H1 (cell line): Measurements from ENCODE around the gene YIPF3. TPM values are rescaled to one million over a fixed set of nuclear protein-coding genes. Genes with fewer than 3 reads are reported as not detected.

Source experiments
- CTCF ChIA-PET: fragments of 300-600 bp; sonication (Branson Sonifier 250); formaldehyde crosslinking; loops from one replicate; lab custom pipeline; 2021; ENCODE audit not compliant: partially characterized antibody; lab: Charles Lee
- POLR2A ChIA-PET: fragments of 300-600 bp; sonication (Branson Sonifier 250); formaldehyde crosslinking; loops from one replicate; lab custom pipeline; 2021; ENCODE audit warnings: inconsistent platforms; ENCODE audit not compliant: partially characterized antibody; lab: Charles Lee
- DNase-seq, 2 experiments: peaks; one replicate each; pipeline versions ENCODE4 v3.0.0 to v3.0.0-alpha.2; 2010 to 2022; ENCODE audit warnings: low spot score in 2 of 2, low read depth in 1 of 2, mixed read lengths in 1 of 2
- FAIRE-seq: peaks from 2 replicates; lab custom pipeline; 2011; peaks lifted over from hg19 to GRCh38; lab: Jason Lieb, UNC
- H2AFZ ChIP-seq: 2 replicates; pipeline ENCODE4 v1.8.1; 2012; ENCODE audit warnings: low read length, inconsistent platforms
- H2AK5ac ChIP-seq: 2 replicates; pipeline ENCODE4 v1.6.1; 2013; ENCODE audit warnings: low read depth, low read length
- H2BK120ac ChIP-seq: replicated peaks from 2 replicates; pipeline ENCODE3; 2013; ENCODE audit warnings: low read depth, low read length, inconsistent platforms
- H2BK12ac ChIP-seq: 2 replicates; pipeline ENCODE4 v1.6.1; 2013; ENCODE audit warnings: low read depth, low read length
- H2BK15ac ChIP-seq: 2 replicates; pipeline ENCODE4 v1.6.1; 2013; ENCODE audit warnings: low read length
- H2BK20ac ChIP-seq: 2 replicates; pipeline ENCODE4 v1.6.1; 2013; ENCODE audit warnings: low read length
- H2BK5ac ChIP-seq: 2 replicates; pipeline ENCODE4 v1.6.1; 2013; ENCODE audit warnings: low read depth, low read length
- H3K14ac ChIP-seq: 2 replicates; pipeline ENCODE4 v1.6.1; 2013; ENCODE audit warnings: inconsistent platforms; ENCODE audit not compliant: insufficient read length
- H3K18ac ChIP-seq: 2 replicates; pipeline ENCODE4 v1.6.1; 2013; ENCODE audit warnings: low read length; ENCODE audit errors: extremely low read depth
- H3K23ac ChIP-seq: 2 replicates; pipeline ENCODE4 v1.6.1; 2013; ENCODE audit warnings: inconsistent platforms; ENCODE audit not compliant: insufficient read length
- H3K23me2 ChIP-seq: 2 replicates; pipeline ENCODE4 v1.6.1; 2013; ENCODE audit warnings: low read depth, low read length
- H3K27ac ChIP-seq: 2 replicates; pipeline ENCODE4 v1.6.1; 2011; ENCODE audit warnings: low read depth, low read length, inconsistent platforms
- H3K27me3 ChIP-seq, 4 experiments: replicated peaks in 1 of 4; 1 replicate in 1 of 4; 2 replicates in 3 of 4; pipeline versions ENCODE4 v1.6.1 to v1.8.1; 2011 to 2013; ENCODE audit warnings: low read length in 3 of 4, mild to moderate bottlenecking in 3 of 4, inconsistent platforms in 2 of 4, mixed read lengths in 2 of 4, moderate library complexity in 1 of 4; ENCODE audit not compliant: control insufficient read depth in 3 of 4, insufficient read depth in 3 of 4; ENCODE audit errors: extremely low read depth in 1 of 4
- H3K36me3 ChIP-seq, 4 experiments: 2 replicates each; pipeline versions ENCODE4 v1.6.1 to v1.8.1; 2011 to 2013; ENCODE audit warnings: mild to moderate bottlenecking in 4 of 4, low read length in 3 of 4, moderate library complexity in 2 of 4, control low read depth in 1 of 4, inconsistent platforms in 1 of 4; ENCODE audit not compliant: insufficient read depth in 4 of 4, control insufficient read depth in 2 of 4
- H3K4ac ChIP-seq: replicated peaks from 2 replicates; pipeline ENCODE3; 2013; ENCODE audit warnings: low read length, low read depth, mixed read lengths, inconsistent platforms; ENCODE audit not compliant: insufficient read length
- H3K4me1 ChIP-seq, 4 experiments: replicated peaks in 1 of 4; 1 replicate in 1 of 4; 2 replicates in 3 of 4; pipeline versions ENCODE4 v1.6.1 to v1.8.1; 2011 to 2013; ENCODE audit warnings: low read length in 3 of 4, inconsistent platforms in 2 of 4, mixed read lengths in 1 of 4; ENCODE audit not compliant: insufficient read depth in 4 of 4, control insufficient read depth in 3 of 4
- H3K4me2 ChIP-seq, 2 experiments: 2 replicates each; pipeline versions ENCODE4 v1.6.1 to v1.8.1; 2011 to 2013; ENCODE audit warnings: low read depth in 2 of 2, low read length in 2 of 2, control low read depth in 1 of 2, inconsistent platforms in 1 of 2, mild to moderate bottlenecking in 1 of 2; ENCODE audit not compliant: insufficient read depth in 1 of 2
- H3K4me3 ChIP-seq, 4 experiments: fragments of 200-600, 300-600 bp in 1 of 4; sonication (generic), shearing (Covaris generic), sonication (Bioruptor Twin) in 1 of 4; 2 replicates each; pipeline versions ENCODE4 v1.5.1 to v1.8.1; 2011 to 2016; ENCODE audit warnings: low read length in 4 of 4, low read depth in 3 of 4, control low read depth in 2 of 4, inconsistent platforms in 2 of 4, mild to moderate bottlenecking in 2 of 4, mixed read lengths in 1 of 4, moderate library complexity in 1 of 4; ENCODE audit not compliant: insufficient read depth in 2 of 4; ENCODE audit errors: extremely low read depth in 1 of 4
- H3K56ac ChIP-seq: replicated peaks from 2 replicates; pipeline ENCODE3; 2013; ENCODE audit warnings: low read depth, mild to moderate bottlenecking, mixed read lengths, low read length, inconsistent platforms; ENCODE audit not compliant: insufficient read length
- H3K79me1 ChIP-seq: 2 replicates; pipeline ENCODE4 v1.6.1; 2013; ENCODE audit warnings: low read depth, low read length, control low read depth
- H3K79me2 ChIP-seq, 2 experiments: 2 replicates each; pipeline versions ENCODE4 v1.6.1 to v1.8.1; 2012 to 2013; ENCODE audit warnings: low read length in 2 of 2, mild to moderate bottlenecking in 2 of 2, inconsistent platforms in 1 of 2; ENCODE audit not compliant: insufficient read depth in 2 of 2, control insufficient read depth in 1 of 2
- H3K9ac ChIP-seq, 4 experiments: replicated peaks in 1 of 4; 1 replicate in 1 of 4; 2 replicates in 3 of 4; pipeline versions ENCODE4 v1.6.1 to v1.8.1; 2011 to 2013; ENCODE audit warnings: low read depth in 3 of 4, low read length in 3 of 4, control low read depth in 2 of 4, mild to moderate bottlenecking in 2 of 4, moderate library complexity in 2 of 4, inconsistent platforms in 1 of 4; ENCODE audit errors: extremely low read depth in 1 of 4
- H3K9me3 ChIP-seq, 2 experiments: 2 replicates each; pipeline versions ENCODE4 v1.6.1 to v1.8.1; 2012 to 2013; ENCODE audit warnings: mild to moderate bottlenecking in 2 of 2, moderate library complexity in 2 of 2, control low read depth in 1 of 2, inconsistent platforms in 1 of 2, low read depth in 1 of 2, low read length in 1 of 2, mixed read lengths in 1 of 2; ENCODE audit not compliant: insufficient read depth in 2 of 2
- H4K20me1 ChIP-seq, 2 experiments: replicated peaks in 1 of 2; 2 replicates each; pipeline versions ENCODE3 to v1.8.1; 2011 to 2013; ENCODE audit warnings: inconsistent platforms in 2 of 2, low read length in 2 of 2, mild to moderate bottlenecking in 1 of 2; ENCODE audit not compliant: insufficient read depth in 2 of 2, control insufficient read depth in 1 of 2
- H4K5ac ChIP-seq: 2 replicates; pipeline ENCODE4 v1.6.1; 2013; ENCODE audit warnings: low read length, low read depth, mixed read lengths, inconsistent platforms; ENCODE audit not compliant: insufficient read length
- H4K8ac ChIP-seq: 2 replicates; pipeline ENCODE4 v1.8.0; 2013; ENCODE audit warnings: mild to moderate bottlenecking, moderate library complexity, low read length, inconsistent platforms; ENCODE audit not compliant: insufficient read depth; ENCODE audit errors: extremely low read depth
- H4K91ac ChIP-seq: replicated peaks from 2 replicates; pipeline ENCODE3; 2013; ENCODE audit warnings: low read length, mixed read lengths, inconsistent platforms; ENCODE audit not compliant: insufficient read length
- WGBS, 2 experiments: shearing (Covaris generic) in 1 of 2; methylation state at CpG; one replicate each; pipeline versions ENCODE4 v1.1.6 to v1.1.7; 2013 to 2015; ENCODE audit warnings: low lambda C conversion rate in 2 of 2, mixed read lengths in 2 of 2, inconsistent platforms in 1 of 2, low coverage in 1 of 2, missing lambda C conversion rate in 1 of 2; ENCODE audit not compliant: insufficient replicate concordance in 2 of 2, insufficient coverage in 1 of 2, insufficient read length in 1 of 2; ENCODE audit errors: extremely low coverage in 1 of 2, missing lambda C conversion rate in 1 of 2; 5-methylcytosine and 5-hydroxymethylcytosine counted together
- polyA plus RNA-seq, 7 experiments: library from polyadenylated mRNA; depleted of rRNA in 3 of 7; stranded (reverse) in 5 of 7; unstranded in 2 of 7; fragments of >200 nt in 5 of 7; fragments of 200-250 nt in 2 of 7; gene quantifications; 1 replicate in 5 of 7; 2 replicates in 1 of 7; 4 replicates in 1 of 7; pipeline versions ENCODE4 v1.2.1 to v1.2.3, GENCODE V29; 2011 to 2013; ENCODE audit warnings: missing spikeins in 2 of 7, mixed read lengths in 2 of 7
- total RNA-seq: library from RNA; stranded (reverse); fragmentation: NEBNext Ultra II Directional; extraction: Animal tissue kit (Norgen Biotek cat#: 25700); gene quantifications from 2 replicates; pipeline ENCODE4 v1.2.1, GENCODE V29; 2021
- TF ChIP-seq, protein P1 (sequence below): IDR thresholded peaks from 2 replicates; pipeline ENCODE4 v1.6.1; 2012; ENCODE audit warnings: low read length, inconsistent platforms
- TF ChIP-seq, protein P2 (sequence below), 3 experiments: IDR thresholded peaks; 1 replicate in 2 of 3; 2 replicates in 1 of 3; pipeline versions ENCODE4 v1.5.1 to v1.6.1; 2011; ENCODE audit warnings: low read length in 3 of 3, mild to moderate bottlenecking in 3 of 3, inconsistent platforms in 2 of 3, low read depth in 1 of 3, moderate library complexity in 1 of 3; ENCODE audit not compliant: insufficient read depth in 1 of 3; ENCODE audit errors: control extremely low read depth in 1 of 3

YIPF3 gene
- total and polyA plus RNA-seq, 2 of the 8 experiments (the other 6 are each of a cell fraction or from before 2014, with no cell fraction given) = 77.2 to 225 TPM

DNA sequence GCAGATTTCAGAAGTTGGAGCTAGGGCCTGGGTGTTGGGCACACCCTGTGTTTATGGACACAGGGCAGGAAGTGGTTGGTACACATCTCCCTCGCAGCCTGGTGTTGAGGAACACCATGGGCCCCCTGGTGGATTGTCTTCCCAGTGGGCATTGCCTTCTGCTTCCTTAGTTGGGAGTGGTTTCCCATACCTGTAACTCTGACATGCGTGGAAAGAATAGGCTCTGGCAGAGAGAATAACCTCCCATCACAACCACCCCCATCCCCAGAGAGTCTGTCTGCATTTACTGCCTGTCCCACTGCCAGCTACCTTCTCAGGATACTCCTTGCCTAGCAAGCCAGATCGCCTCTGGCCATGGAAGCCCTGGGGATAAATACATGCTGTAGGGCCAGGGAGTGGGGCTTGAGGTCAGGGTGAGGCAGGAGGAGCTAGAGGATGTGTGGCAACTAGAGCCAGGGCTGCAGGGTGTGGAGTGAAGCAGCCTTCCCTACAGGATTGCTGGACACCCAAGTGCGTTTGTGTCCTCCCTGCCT is 21.3 kb downstream of the YIPF3 start:
- no peak overlapping the region for H4K5ac ChIP-seq
- TF ChIP-seq, protein P1, sequence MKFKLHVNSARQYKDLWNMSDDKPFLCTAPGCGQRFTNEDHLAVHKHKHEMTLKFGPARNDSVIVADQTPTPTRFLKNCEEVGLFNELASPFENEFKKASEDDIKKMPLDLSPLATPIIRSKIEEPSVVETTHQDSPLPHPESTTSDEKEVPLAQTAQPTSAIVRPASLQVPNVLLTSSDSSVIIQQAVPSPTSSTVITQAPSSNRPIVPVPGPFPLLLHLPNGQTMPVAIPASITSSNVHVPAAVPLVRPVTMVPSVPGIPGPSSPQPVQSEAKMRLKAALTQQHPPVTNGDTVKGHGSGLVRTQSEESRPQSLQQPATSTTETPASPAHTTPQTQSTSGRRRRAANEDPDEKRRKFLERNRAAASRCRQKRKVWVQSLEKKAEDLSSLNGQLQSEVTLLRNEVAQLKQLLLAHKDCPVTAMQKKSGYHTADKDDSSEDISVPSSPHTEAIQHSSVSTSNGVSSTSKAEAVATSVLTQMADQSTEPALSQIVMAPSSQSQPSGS = no peak
- TF ChIP-seq, protein P2, sequence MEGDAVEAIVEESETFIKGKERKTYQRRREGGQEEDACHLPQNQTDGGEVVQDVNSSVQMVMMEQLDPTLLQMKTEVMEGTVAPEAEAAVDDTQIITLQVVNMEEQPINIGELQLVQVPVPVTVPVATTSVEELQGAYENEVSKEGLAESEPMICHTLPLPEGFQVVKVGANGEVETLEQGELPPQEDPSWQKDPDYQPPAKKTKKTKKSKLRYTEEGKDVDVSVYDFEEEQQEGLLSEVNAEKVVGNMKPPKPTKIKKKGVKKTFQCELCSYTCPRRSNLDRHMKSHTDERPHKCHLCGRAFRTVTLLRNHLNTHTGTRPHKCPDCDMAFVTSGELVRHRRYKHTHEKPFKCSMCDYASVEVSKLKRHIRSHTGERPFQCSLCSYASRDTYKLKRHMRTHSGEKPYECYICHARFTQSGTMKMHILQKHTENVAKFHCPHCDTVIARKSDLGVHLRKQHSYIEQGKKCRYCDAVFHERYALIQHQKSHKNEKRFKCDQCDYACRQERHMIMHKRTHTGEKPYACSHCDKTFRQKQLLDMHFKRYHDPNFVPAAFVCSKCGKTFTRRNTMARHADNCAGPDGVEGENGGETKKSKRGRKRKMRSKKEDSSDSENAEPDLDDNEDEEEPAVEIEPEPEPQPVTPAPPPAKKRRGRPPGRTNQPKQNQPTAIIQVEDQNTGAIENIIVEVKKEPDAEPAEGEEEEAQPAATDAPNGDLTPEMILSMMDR (IDR thresholded peaks at IDR 0.05; ENCODE audit: control extremely low read depth in 1 of 3, insufficient read depth in 1 of 3, low read depth in 1 of 3, low read length in 3 of 3) = peak in 1 of 3 experiments; percentile 12; a peak in 1 of 4 replicates
- TF ChIP-seq, all 59 proteins: peak for 1
- Histone ChIP-seq H2BK5ac (peak overlapping the region; percentile 67), H3K36me3 (peaks cover 11 to 23% (median 18%) of the 10 kb centered on the region in 4 experiments; a peak in 7 of 8 replicates), H3K56ac (no peak overlapping the region), H2BK15ac (no peak overlapping the region), H3K23ac (no peak overlapping the region), H3K4me2 (0 out of 4 replicates have a peak overlapping the region, but pooled peaks of 1 of the 2 experiments have one; percentile 18), H3K79me2 (peaks cover 4 to 42% of the 10 kb centered on the region in 2 experiments; a peak in 3 of 4 replicates), H3K4ac (no peak overlapping the region), H4K91ac (no peak overlapping the region), H3K27me3 (no peaks in the 10 kb centered on the region), H3K4me1 (peaks cover 7 to 19% (median 11%) of the 10 kb centered on the region in 4 experiments), H3K4me3 (no peak overlapping the region), H3K18ac (no peak overlapping the region), H3K79me1 (peaks cover 19% of the 10 kb centered on the region; the same call in 1 of the 2 replicates), H4K8ac (peak overlapping the region; percentile 0; the same call in 1 of the 2 replicates), H3K14ac (no peak overlapping the region), H2BK120ac (no peak overlapping the region), H3K23me2 (no peaks in the 10 kb centered on the region), H3K9me3 (no peaks in the 10 kb centered on the region), H2AK5ac (0 out of 2 replicates have a peak overlapping the region, but pooled peaks have one; percentile 65), H2BK12ac (peak overlapping the region; percentile 50; the same call in 1 of the 2 replicates), H4K20me1 (peaks cover 10 to 24% of the 10 kb centered on the region in 2 experiments), H3K9ac (no peak overlapping the region), H3K27ac (no peak overlapping the region), H2BK20ac (0 out of 2 replicates have a peak overlapping the region, but pooled peaks have one; percentile 3), H2AFZ (no peak overlapping the region)
- POLR2A ChIA-PET = interaction anchor here (0.6 to 5.6 kb wide), 11 partner anchors 9 to 52 kb away, joined by 3 to 27 read pairs (median 4); partner anchors contain the start of genes DLK2, LRRC73 and TJAP1
- no peak for DNase-seq
- CTCF ChIA-PET = interaction anchor here (0.6 to 32.9 kb wide), 16 partner anchors 5 to 462 kb away, joined by 3 to 536 read pairs (median 6); partner anchors contain the start of genes DLK2, LRRC73, TJAP1 and ZNF318
- WGBS, 2 experiments = 87% methylated on average over 3 of the region's 4 CpGs; no CpG with 5 or more reads in 1 of the 2 experiments
- no peak for FAIRE-seq
